ENCODE results near the gene PRELP.

PRELP gene

DNA sequence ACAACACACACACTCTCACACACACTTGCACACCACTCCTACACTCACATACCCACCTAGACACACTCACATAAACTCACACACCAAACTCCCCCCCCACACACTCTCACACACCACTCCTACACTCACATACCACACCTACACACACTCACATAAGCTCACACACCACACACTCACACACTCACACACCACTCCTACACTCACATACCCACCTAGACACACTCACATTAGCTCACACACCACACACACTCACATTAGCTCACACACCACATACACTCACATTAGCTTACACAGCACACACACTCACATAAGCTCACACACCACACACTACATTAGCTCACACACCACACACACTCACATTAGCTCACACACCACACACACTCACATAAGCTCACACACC is 51.4 kb downstream of the PRELP start:
- no peak for DNase-seq

DNA sequence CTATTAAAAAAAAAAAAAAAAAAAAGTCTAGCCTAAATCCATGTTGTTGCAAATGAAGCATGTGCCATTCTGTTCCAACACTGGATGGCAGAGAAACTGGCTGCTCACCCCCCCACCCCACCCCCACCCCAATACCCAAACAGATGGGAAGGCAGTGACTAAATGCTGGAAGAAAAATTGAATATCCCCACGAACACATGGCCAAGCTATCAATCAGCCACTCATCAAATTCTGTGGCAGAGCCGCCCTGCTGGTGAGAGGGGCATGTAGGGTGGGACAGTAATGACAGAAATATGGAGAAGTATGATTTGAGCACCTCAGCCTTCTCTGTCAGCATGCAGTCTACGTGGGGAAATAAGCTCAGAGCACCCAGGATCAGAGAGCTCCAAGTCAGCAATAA is 52.5 kb downstream of the PRELP start:
- DNase-seq: no peak

DNA sequence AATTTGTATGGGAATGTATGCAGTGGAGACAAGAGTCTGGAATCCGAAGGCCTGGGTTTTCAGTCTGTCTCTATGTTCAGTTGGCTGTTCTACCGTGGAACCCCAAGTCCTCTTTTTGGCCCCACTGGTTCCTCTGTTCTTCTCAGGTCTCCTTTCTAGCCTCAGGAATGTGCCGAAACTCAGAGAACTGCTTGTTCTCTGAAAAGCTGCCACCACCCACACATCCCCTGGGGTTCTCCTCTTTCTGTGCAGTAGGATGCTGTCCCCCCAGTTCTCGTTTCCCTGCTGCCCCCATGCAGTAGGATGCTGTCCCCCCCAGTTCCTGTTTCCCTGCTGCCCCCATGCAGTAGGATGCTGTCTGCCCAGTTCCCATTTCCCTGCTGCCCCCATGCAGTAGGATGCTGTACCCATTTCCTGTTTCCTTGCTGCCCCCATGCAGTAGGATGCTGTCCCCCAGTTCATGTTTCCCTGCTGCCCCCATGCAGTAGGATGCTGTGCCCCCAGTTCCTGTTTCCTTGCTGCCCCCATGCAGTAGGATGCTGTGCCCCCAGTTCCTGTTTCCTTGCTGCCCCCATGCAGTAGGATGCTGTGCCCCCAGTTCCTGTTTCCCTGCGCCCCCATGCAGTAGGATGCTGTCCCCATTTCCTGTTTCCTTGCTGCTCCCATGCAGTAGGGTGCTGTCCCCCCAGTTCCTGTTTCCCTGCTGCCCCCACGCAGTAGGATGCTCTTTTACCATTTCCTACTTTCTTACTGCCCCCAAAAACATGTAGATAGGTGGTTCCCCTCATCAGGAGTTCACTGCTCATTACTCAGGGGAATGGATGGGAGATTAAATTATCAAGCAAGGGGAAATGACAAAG is 53.6 kb downstream of the PRELP start:
- no peak for DNase-seq

GRCh38 chr1:203531063-203531462 is 55.5 kb downstream of the PRELP start:
- DNase-seq: no peak

GRCh38 chr1:203534012-203534411 is 58.4 kb downstream of the PRELP start:
- no peak for DNase-seq

GRCh38 chr1:203534526-203534925 is 58.9 kb downstream of the PRELP start:
- DNase-seq: no peak

DNA sequence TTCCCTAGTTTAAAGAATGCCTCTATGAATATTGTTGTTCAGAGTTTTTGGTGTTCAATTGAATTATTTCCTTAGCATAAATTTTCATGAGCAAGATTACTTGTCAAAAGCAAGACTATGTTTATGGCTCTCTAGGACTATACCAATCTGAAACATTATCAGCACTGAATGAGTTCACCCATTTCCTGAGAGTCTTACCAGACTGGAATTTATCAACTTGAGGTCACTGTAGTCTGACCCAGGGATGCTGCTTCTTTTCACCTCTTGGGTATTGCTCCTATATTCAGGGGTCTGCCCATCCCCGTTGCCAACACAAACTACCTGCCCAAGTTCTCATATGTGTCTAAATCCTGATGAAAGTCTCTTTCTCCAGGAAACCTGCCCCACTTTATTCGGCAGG is 61.0 kb downstream of the PRELP start:
- no peak for DNase-seq

DNA sequence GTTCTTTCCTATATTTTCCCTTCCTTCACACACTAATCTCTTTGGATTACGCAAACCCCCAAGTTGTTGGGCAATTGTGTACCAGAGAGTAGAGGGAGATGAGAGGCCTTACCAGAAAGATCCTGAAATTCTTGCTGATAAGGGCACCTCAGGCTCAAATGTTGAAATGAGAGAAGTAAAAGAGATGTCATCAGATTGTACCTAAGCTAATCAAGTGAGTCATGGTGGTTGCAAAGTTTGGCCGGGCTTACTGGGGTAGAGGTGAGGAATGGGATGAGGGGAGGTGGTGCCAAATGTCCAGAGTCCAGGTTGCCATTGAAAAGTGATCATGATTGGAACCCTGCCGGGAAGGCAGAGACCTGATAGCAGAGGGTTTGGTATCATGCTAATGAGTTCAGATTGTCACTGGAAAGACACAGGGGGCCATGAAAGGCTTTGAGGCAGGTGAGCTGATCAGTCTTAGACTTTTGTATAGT is 61.4 kb downstream of the PRELP start:
- DNase-seq: no peak

GRCh38 chr1:203537806-203538464 is 62.3 kb downstream of the PRELP start:
- no peak for DNase-seq

DNA sequence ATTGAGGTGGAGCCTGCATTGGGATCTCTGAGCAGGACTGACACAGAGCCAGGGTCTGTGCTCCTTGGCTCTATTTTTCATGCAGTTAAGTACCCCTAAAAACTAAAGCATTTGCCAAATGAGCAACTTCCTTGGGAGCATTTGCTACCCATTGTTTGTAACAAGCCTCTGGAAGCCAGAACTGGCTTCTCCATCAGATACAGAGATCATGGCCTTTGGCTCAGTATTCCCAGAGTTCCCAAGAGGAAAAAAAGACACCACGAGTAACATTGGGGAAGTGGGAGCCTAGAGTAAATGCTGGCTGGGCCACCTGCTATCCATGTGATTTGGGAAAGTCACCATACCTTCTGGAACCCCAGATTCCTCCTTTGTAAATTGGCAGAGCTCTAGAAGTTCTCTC is 63.1 kb downstream of the PRELP start:
- DNase-seq: no peak

DNA sequence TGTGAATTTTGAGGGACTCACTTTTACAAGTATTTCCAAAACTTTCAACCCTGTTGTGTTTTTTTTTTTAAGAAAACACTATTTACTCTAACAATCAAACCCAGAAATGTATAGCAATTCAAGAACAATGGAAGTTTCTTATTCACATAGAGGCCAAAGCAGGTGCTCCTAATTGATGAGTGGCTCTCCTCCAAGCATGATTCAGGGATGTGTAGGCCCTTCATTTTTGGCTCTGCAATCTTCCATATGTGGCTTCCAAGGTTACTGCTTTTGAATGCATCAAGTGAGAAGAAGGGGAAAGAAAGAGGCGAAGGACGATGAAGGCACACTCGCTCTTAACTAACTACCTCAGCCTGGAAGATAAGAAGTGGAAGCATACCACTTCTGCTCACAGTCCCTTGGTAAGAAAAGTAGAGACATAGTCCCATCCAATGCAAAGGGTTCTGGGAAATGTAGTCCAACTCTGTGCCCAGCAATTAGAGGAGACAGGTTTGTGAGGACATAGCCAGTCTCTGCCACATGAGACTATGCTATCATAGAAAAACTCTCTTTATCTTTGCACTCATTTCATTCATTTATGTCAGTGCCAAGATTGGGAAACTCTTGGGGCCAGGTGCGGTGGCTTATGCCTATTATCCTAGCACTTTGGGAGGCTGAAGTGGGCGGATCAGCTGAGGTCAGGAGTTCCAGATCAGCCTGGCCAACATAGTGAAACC is 64.4 kb downstream of the PRELP start:
- DNase-seq: no peak
